Neural progenitor cell (in vitro differentiated cells): ENCODE measurements around the gene ZBED4.

Source experiments
- EZH2 ChIP-seq: fragments of 200-600 bp; sonication (generic); IDR thresholded peaks from 2 replicates; pipeline ENCODE4 v1.6.1; 2017; ENCODE audit warnings: antibody characterized with exemption, mild to moderate bottlenecking, moderate library complexity
- TF ChIP-seq, protein P1 (sequence below): fragments of 200-600 bp; sonication (generic); IDR thresholded peaks from 2 replicates; pipeline ENCODE4 v1.5.1; 2017; ENCODE audit warnings: antibody characterized with exemption, mild to moderate bottlenecking

DNA sequence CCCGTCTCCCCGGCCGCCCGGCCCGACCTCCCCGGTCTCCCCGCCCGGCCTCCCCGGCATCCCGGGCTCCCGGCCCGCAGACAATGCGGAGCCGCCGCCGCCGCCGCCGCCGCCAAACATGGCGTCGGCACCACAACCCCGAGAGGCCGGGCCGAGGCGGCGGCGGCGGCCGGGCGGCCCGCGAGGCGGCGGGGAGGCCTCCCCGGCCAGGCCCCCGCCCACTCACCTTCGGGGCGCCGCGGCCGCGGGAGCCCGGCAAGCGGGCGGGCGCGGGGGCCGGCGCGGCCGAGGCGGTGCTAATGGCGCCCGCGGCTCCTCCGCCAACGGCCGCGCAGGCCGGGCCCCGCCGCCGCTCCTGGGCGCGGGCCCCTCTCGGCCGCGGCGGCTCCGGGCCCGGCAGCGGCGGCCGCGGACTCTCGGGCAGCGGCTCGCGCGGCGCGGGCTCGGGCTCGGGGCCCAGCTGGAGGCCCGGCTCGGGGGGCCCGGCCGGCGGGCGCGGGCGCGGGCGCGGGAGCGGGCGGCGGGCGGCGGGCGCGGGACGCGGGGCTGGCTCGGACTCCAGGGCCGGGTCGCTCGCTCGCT is 26.3 kb upstream of the ZBED4 start:
- no peak for TF ChIP-seq EZH2
- TF ChIP-seq, protein P1, sequence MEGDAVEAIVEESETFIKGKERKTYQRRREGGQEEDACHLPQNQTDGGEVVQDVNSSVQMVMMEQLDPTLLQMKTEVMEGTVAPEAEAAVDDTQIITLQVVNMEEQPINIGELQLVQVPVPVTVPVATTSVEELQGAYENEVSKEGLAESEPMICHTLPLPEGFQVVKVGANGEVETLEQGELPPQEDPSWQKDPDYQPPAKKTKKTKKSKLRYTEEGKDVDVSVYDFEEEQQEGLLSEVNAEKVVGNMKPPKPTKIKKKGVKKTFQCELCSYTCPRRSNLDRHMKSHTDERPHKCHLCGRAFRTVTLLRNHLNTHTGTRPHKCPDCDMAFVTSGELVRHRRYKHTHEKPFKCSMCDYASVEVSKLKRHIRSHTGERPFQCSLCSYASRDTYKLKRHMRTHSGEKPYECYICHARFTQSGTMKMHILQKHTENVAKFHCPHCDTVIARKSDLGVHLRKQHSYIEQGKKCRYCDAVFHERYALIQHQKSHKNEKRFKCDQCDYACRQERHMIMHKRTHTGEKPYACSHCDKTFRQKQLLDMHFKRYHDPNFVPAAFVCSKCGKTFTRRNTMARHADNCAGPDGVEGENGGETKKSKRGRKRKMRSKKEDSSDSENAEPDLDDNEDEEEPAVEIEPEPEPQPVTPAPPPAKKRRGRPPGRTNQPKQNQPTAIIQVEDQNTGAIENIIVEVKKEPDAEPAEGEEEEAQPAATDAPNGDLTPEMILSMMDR: no peak
